Keratinocyte (primary cell): ENCODE measurements around the gene TAS1R3.
A peak's percentile ranks its signal among the peaks of the same experiment; 100 is the strongest.

Experiments
- CTCF ChIP-seq, 3 experiments: IDR thresholded peaks in 1 of 3; conservative IDR thresholded peaks in 1 of 3; optimal IDR thresholded peaks in 1 of 3; 2 replicates in 2 of 3; 3 replicates in 1 of 3; pipeline versions ENCODE3 to v1.5.1; 2011; ENCODE audit warnings: low read length in 3 of 3, mild to moderate bottlenecking in 3 of 3, moderate library complexity in 2 of 3, control low read depth in 1 of 3, inconsistent platforms in 1 of 3; ENCODE audit not compliant: insufficient read depth in 2 of 3; ENCODE audit errors: extremely low read depth in 1 of 3
- EZH2 ChIP-seq: IDR thresholded peaks from one replicate; pipeline ENCODE4 v1.6.1; 2012; ENCODE audit warnings: inconsistent platforms, mild to moderate bottlenecking, low read length, moderate library complexity

DNA sequence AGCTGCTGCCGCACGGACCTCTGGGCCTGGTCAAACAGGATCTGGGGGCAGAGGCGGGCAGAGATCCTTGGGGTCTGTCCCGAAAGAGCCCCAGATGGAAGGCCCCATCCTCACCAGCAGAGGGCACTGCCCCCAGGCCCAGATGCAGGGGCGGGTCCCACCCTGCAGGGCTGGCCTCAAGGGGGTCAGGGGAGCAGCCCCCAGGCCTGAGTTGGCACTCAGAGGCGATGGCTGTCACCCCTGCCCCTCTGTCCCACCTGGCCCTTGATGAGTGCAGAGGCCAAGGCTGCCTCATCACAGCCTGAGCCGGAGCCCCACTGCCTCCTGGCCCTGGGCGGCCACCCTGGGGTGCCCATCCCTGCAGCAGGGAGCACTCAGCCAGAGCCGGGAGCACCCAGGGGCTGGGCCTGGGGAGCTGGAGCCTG lies 29.1 kb upstream of the TAS1R3 start:
- TF ChIP-seq CTCF (optimal IDR thresholded peaks at IDR 0.05 in 1 of 3, IDR thresholded peaks at IDR 0.05 in 1 of 3, conservative IDR thresholded peaks at IDR 0.05 in 1 of 3; ENCODE audit: extremely low read depth in 1 of 3, insufficient read depth in 2 of 3, low read length in 3 of 3) (peak in 2 of 3 experiments; percentile 39 to 54), EZH2 (no peak)
